WI38 (cell line): ENCODE data around the gene HLA-DPA1.

ENCODE experiments used
- H3K4me3 ChIP-seq: 2 replicates; pipeline ENCODE4 v1.5.1; 2011; ENCODE audit warnings: low read depth, mild to moderate bottlenecking, control low read depth, low read length
- TF ChIP-seq, protein P1 (sequence below): IDR thresholded peaks from 2 replicates; pipeline ENCODE4 v1.5.1; 2012; ENCODE audit warnings: low read depth, mild to moderate bottlenecking, control low read depth, low read length

Gene HLA-DPA1

DNA sequence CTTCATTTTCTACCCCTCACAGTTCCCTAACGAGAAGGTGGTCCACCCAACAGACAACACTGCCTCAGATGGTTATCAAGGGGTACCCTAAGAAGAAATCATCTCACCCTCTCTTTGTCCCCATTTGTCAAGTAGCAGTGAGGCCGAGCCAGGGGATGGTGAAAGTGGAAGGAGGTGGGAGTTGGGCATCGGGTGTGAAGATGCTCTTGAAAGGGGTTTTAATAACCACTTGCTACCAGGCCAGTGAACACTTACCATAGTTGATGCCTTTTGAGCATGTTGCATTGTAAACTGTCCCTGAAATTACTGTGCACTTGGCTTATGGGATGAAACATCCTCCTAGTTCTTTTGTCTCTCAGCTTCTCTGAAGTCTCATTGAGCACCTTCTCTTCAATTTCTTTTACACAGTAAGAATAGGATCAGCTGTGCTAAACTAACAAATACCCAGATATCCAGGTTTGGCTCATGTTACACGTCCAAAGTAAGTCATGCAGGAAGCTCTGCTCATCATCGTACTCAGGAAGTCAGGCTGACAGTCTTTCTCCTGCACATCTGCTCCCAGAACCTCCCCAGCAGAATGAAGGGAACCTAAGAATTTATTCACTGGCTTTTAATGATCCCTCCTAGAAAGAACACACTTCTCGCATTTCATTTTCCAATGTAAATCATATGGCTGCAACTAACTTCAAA is 15.6 kb upstream of the HLA-DPA1 start:
- TF ChIP-seq, protein P1, sequence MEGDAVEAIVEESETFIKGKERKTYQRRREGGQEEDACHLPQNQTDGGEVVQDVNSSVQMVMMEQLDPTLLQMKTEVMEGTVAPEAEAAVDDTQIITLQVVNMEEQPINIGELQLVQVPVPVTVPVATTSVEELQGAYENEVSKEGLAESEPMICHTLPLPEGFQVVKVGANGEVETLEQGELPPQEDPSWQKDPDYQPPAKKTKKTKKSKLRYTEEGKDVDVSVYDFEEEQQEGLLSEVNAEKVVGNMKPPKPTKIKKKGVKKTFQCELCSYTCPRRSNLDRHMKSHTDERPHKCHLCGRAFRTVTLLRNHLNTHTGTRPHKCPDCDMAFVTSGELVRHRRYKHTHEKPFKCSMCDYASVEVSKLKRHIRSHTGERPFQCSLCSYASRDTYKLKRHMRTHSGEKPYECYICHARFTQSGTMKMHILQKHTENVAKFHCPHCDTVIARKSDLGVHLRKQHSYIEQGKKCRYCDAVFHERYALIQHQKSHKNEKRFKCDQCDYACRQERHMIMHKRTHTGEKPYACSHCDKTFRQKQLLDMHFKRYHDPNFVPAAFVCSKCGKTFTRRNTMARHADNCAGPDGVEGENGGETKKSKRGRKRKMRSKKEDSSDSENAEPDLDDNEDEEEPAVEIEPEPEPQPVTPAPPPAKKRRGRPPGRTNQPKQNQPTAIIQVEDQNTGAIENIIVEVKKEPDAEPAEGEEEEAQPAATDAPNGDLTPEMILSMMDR = no peak
- H3K4me3 ChIP-seq = no peak overlapping the region

DNA sequence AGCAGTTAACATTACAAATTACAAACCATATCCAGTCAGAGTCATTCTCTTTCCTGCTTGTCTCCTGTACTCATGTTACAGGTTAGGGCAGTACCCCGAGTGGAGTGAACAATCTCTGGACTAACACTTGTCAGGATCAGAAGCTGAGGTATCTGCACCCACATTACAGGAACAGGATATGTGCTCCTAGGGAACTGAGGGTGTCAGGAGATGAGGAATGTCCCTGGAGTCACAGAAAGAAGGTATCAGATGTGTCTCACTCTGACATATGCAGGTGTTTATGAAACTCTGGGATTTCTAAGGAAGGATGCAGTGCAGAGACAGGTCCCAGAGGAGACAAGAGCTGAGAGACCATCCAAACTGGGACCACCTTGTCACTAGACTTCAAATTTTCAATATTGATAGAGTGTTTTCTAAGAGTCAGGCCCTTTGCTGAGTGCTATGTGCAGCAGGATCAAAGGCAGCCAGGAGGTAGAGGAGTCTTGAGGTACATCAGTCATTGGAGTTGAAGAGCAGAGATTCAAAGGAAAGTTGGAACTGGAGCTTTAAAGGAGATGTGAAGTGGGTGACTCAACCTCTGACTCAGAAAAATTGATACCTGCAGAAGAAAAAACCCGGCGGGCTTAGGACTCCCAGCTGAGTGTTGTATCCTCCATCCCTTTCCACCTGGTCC is 14.9 kb upstream of the HLA-DPA1 start:
- TF ChIP-seq, protein P1 = no peak

DNA sequence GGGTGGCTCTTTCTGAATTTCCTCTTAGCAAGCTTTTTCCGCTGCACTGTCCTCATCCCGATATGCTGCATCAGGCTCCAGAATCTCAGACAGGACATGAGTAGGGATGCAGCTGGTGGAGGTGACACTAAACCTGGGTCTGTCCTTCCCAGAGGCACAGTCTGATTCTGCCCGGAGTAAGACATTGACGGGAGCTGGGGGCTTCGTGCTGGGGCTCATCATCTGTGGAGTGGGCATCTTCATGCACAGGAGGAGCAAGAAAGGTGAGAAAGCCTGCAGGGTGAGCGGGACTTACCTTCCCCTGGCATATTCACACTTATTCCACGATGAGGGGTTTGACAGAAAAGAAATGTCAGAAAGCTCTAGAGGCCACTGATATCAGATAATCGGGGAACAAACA is 12.2 kb upstream of the HLA-DPA1 start:
- TF ChIP-seq, protein P1 = no peak
- H3K4me3 ChIP-seq = no peak overlapping the region

More for the DNA sequence above, 14.9 kb upstream of the HLA-DPA1 start:
- no peak overlapping the region for H3K4me3 ChIP-seq

DNA sequence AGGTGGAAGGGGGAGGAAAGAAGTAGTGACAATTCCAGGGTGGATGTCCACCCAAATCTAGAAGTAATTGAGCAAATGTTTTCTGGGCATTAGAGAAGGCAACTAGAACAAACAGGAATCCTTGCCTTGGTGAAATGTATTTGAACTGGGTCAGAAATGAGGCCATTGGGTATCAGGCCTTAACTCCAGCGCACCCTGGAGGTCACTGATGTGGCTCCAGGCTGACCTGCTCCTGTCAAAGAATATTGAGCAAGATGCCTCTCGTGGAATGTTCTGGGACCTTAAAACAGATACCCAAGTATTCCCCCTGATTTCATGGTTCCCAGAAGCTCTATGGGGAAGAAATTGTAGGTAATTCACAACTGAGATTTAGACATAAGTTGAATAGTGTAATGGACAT is 9.3 kb upstream of the HLA-DPA1 start:
- TF ChIP-seq, protein P1 = peak; percentile 49

DNA sequence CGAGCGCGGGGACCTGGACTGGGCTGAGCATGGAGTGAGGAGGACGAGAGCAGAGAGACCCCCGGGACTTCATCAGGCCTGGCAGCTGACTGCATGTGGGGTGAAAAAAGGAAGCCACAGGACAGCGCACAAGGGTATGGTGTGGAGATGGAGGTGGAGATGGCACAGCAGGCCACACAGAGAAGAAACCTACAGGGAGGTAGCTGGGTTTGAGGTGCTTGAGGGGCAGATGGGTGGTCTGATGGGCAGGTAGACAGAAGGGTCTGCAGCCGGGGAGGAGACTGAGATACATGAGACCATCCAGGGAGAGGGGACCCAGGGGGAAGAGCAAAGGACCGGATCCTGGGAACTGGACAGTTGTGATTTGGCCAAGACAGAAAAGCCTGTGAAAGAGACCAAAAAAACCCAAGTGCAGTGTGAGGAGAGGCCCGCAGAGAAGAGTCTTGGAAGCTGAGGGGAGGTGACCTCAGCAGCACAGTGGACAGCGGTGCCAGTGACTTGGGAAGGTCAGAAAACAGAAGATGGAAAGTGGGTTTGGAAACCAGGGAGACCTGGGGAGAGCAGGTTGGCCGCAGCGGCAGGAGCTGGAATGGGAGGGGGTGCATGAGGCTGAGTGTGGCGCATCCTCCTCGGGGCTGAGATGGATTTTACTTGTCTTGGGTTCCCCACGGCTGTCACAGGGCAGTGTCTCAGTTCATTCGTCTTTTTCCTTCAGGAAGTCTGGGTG is 7.8 kb upstream of the HLA-DPA1 start:
- H3K4me3 ChIP-seq = no peak overlapping the region; the same call in 1 of the 2 replicates
- TF ChIP-seq, protein P1 = no peak

More for the DNA sequence above, 9.3 kb upstream of the HLA-DPA1 start:
- H3K4me3 ChIP-seq = no peak overlapping the region

DNA sequence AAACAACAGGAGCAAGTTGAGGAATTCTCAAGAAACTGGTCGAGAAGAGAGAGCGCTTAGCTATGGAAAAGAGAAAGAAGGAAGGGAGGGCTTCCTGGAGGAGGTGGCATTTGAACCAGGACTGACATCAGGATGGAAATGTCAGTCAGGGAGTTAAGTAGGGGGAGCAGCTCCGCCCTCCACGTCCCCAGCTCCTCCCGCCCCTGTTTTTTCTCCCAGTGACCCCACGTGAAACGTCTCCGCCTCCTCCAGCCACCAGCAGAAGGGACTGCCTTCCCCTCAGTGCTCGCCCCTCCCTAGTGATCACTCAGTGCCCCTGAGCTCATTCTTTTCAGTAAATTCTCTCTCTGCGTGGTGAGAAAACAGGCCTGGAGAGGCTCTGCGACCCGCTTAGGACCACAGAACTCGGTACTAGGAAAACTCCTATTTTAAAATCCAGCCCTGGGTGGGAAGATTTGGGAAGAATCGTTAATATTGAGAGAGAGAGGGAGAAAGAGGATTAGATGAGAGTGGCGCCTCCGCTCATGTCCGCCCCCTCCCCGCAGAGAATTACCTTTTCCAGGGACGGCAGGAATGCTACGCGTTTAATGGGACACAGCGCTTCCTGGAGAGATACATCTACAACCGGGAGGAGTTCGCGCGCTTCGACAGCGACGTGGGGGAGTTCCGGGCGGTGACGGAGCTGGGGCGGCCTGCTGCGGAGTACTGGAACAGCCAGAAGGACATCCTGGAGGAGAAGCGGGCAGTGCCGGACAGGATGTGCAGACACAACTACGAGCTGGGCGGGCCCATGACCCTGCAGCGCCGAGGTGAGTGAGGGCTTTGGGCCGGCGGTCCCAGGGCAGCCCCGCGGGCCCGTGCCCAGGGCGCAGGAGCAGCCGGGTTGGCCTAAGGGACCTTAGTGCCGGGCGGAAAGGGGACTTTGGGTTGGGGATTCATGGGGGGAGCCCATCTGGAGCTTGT is 7.0 kb upstream of the HLA-DPA1 start:
- H3K4me3 ChIP-seq = peak overlapping the region; percentile 25
- TF ChIP-seq, protein P1 = no peak
